Astrocyte (in vitro differentiated cells and primary cell): ENCODE results near the gene C9.

Experiments used
- CTCF ChIP-seq: IDR thresholded peaks from 2 replicates; pipeline ENCODE4 v1.5.1; 2011; ENCODE audit warnings: low read depth, mild to moderate bottlenecking, inconsistent platforms, low read length, moderate library complexity; ENCODE audit not compliant: insufficient read depth
- EZH2 ChIP-seq: IDR thresholded peaks from 2 replicates; pipeline ENCODE4 v1.6.1; 2012; ENCODE audit warnings: mild to moderate bottlenecking, low read length, inconsistent platforms; ENCODE audit not compliant: insufficient read depth

DNA sequence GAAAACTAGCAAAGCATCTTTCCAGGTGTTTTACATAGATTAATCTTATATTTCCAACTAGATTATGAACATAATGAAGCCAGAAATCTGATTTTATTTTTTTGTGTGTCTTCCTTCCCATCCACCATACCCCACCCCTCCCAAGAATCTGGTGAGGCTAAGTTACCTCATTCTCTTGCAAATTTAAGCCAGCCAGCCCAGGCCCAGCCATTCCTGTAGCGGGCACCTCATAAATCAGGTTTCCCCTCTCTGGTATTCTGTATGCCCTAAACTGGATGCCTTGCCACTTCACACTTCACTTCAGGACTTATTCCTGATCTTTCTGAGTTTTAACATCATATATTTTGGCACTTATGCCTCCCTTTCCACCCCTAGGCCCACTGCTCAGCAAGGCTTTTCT lies 21.8 kb downstream of the C9 start:
- TF ChIP-seq EZH2 = no peak
- no peak for TF ChIP-seq CTCF
